GM18502 (cell line): ENCODE results near the gene AGFG1.
A peak's percentile ranks its signal among the peaks of the same experiment; 100 is the strongest.

Experiments
- ATAC-seq: cut with Tn5 transposase; IDR thresholded peaks from one replicate; pipeline ENCODE4 v1.9.1; 2021; ENCODE audit warnings: mild to moderate bottlenecking; ENCODE audit not compliant: unreplicated experiment, poor library complexity

AGFG1 gene

DNA sequence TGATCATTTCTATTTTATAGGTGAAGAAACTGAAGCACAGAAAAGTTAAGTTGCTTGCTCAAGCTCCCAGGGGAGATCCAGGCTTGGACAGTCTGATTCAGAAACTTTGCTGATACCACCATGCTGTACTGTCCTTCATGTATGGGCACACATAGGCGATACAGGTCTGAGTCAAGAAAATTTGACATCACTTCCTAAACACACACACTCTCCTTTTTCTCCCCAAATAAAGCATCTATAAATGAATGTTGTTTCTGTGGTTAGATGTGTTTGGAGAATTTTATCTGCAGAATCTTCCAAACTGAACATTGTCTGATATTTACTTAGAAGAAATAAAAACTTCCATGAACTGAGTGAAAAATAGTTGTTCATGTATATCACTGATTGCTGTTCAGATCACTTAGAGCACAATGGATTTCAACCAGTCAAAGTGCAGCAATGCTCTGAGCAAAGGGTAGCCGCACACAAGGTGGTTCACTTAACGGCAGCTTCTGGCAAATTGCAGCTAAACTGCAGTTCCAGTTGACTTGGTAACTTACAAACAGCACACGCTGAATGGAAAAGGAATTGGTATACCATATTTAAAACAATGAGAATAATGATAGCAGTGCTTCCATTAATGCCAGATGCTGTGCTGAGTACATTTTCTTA lies 10.0 kb upstream of the AGFG1 start:
- ATAC-seq: peak; percentile 32

DNA sequence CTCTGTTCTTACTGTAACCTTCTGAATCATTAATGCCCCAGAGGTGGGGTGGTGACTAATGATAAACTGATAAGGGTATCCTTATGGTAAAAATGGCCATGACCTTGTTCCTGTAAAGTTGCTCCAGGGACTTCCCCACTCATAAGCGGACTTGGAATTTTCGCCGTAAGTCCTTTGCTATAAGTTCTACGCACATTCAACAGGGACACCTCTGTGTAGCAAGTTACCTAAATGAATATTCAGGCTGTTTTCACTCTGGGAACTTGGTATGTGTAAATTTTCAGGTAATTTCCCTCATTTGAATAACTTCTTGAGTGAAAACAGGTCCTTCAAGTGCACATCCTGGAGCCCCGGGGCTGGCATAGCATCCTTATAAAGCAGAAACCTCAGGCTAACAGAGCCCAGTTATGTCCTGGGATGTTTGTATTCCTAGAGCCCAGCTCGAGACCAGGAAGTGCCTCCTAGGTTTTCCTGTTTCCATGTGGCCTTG lies 9.4 kb upstream of the AGFG1 start:
- peak; percentile 62 for ATAC-seq

DNA sequence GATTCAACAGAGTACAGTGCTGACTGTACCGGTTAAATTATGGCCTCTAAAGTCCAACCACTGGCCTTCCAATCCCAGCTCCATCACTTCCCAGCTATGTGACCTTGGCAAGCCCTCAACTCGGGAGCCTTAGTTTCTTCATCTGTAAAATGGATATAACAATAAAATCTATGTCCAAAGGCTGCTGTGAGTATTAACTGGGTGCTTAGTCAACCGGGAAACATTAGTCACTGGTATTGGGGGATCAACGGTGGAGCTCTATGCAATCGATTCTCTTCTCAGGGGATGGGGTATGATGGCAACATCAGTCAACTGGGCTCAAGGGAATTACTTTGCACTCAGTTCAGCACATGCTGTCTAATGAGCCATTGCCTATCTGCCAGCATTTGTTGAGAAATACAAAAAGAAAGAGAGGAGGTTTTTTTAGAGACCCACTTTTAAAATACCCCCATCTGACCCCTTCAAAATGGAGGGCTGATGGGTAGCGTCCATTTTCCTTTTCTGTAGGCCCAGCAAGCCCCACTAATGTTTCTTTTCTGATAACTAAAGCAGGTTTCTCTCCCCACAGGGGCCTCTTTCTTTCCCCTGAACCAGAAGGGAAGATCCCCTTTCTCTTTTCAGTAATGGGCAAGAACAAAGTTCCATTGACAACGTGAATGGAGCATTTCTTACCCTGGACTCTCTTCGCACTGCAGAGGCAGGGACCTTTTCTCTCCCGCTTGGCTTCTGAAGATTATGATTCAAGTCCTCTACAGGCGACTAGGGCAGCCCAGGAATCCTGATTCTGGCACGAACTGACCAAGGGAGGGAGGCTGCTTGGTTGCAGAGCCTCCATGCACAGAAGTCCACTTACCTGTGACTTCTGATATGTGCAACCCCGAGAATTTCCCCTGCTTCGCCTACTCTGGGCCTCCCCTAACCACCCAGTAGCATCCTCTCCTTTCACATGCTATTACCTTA lies 8.7 kb upstream of the AGFG1 start:
- ATAC-seq: peak; percentile 0

GRCh38 chr2:227464361-227464760 lies 7.6 kb upstream of the AGFG1 start:
- no peak for ATAC-seq

GRCh38 chr2:227464851-227465250 lies 7.1 kb upstream of the AGFG1 start:
- no peak for ATAC-seq

- no peak for ATAC-seq
Measured at GRCh38 chr2:227466887-227467600, 4.9 kb upstream of the AGFG1 start.

DNA sequence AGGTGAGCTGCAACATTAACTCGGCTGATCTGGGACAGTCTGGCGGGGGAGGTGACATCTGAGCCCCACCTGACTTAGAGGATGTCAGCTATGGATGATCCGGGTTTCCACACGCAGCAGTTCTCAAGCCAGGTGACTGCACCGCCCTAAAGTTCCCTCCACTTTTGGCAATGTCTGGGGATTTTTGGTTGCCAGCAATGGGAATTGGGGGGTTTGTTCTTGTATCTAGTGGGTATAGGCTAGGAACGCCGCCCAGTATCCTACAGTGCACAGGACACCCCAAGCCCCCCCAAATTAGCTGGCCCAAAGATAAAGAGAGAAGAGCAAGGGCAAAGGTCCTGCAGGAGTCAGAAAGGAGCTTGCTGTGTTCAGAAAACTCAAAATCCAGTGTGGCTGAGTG lies 544 bp upstream of the AGFG1 start:
- ATAC-seq: no peak

- ATAC-seq: peak; percentile 71
Measured at GRCh38 chr2:227472265-227473121, 537 bp downstream of the AGFG1 start.

DNA sequence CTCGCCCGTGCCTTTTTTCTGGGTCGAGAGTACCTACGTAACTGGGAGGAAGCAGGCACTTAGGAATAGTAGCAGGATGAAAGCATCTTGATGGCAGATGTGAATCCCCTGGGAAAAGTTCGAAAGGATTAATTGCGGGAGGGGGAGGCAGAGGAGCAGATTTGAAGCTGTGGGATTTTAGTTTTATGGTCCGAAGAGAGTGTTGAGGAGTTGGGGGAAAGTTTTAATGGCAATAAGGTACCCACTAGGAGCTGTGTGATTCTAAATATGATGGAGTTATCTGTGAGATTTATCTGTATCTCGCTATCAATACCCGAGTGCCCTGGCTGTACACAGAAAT lies 1.1 kb downstream of the AGFG1 start:
- ATAC-seq: no peak

DNA sequence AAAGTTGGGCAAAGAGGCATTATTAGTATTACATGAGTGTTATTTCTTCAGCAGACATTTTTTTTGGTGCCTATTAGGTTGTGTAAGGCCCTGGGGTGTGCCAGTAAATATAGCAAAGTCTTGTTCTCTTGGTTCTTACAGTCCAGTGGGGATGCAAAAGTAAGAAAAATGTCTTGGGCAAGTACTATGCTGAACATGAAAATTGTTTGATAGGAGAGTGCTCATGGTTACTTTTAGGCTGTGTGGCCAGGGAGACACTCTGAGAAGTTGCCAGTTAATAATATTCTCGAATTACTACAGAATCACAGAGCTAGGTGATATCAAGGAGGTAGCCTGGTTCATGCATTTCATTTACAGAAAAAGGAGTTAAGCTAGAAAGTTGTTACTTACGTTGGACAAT lies 1.9 kb downstream of the AGFG1 start:
- no peak for ATAC-seq

- ATAC-seq: no peak
Measured at GRCh38 chr2:227474410-227474809, 2.5 kb downstream of the AGFG1 start.

- ATAC-seq: no peak
Measured at GRCh38 chr2:227477291-227477690, 5.3 kb downstream of the AGFG1 start.

- peak; percentile 39 for ATAC-seq
Measured at GRCh38 chr2:227479865-227480475, 8.0 kb downstream of the AGFG1 start.

DNA sequence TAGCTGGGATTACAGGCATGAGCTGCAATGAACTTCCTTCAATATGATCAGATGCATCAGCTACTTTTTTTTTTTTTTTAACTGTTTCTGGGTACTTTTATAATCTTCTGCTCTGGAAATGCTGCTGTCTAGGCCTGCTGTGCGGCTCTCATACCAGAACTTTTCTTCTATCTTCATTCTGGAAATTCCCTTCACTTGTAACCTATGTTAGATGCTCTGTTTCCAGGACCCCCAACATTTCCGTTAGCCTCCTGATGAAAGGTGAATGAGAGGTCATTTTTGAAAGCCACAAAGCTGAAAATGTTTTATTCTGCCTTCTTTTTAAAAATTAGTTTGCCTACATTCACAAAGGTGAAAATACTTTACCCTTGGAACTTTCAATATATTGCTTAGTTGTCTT lies 8.6 kb downstream of the AGFG1 start:
- peak; percentile 48 for ATAC-seq

DNA sequence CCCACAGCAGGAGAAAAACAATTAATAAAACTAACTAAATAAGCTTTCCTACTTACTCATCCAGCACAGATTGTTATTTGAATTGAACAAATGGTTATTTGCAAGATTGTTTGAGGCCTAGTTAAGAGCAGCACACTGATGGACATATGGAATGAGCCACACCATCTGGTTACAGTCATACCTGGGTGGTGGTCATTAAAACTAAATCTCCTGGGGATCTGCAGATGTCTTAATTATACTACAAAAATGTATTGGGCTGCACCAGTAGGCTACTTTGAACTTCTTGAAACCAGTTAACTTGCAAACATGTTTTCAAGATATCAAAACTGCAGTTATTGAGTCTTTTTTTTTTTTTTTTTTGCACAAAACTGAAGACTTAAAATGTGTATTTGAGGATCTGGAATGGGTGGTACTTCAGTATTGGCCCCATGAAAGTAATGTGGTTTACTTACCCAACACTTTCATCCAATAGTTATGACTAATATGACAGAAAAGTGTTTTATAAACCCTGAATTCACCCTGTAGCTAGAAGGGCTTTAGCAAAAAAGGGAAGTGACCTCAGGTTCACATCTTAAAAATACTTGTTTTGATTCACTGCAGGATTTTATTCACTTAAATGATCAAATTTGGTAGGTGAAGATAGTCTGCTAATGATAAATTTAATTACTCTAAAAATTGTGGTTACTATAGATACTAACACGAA lies 10.8 kb downstream of the AGFG1 start:
- peak; percentile 92 for ATAC-seq

GRCh38 chr2:227485429-227485828 lies 13.5 kb downstream of the AGFG1 start:
- no peak for ATAC-seq

- no peak for ATAC-seq
Measured at GRCh38 chr2:227486688-227487087, 14.7 kb downstream of the AGFG1 start.

- ATAC-seq: no peak
Measured at GRCh38 chr2:227488045-227488444, 16.1 kb downstream of the AGFG1 start.

GRCh38 chr2:227491386-227491785 lies 19.4 kb downstream of the AGFG1 start:
- ATAC-seq: no peak
